ENCODE data around the gene CDKN3.
A peak's percentile ranks its signal among the peaks of the same experiment; 100 is the strongest.
"Not testable (repeated sequence)": the region's sequence is repeated elsewhere in the genome, so short reads cannot be mapped to it uniquely, and the experiment has no call there.

The CDKN3 gene

GRCh38 chr14:54425068-54425467, 28.3 kb downstream of the CDKN3 start:
- DNase-seq: no peak

DNA sequence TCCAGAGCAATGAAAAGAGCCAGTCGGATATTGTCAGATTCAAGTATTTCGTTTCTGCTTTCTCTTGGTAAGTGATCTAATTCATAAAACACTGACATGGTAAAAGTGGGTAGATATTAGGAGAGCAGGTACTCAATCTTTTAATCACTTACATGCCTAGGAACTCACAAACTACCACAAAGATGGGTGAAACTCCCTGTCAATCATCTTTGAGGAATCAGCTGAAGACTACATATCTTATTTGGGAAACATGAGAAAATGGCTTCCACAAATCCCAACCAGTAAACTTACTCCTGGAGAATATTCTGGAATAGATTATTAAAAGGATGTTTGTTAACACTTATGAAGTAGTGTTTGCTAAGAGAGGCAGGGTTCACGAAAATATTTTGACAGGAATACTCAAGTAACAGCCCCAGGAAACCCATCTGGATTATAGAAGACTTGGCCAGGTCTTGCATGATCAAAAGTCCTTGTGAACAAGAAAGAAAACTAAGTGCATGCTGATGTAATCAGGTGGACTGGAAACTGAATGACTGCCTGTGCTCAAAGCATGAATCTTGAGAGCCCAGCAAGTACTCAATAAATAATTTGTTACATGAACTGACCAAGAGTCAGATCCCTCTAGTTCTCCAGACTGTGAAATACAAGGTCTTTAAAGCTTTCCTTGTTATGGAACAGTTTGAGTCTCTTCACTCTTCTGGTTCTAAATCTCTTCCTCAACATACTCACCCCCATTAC, 28.9 kb downstream of the CDKN3 start:
- no peak for DNase-seq

DNA sequence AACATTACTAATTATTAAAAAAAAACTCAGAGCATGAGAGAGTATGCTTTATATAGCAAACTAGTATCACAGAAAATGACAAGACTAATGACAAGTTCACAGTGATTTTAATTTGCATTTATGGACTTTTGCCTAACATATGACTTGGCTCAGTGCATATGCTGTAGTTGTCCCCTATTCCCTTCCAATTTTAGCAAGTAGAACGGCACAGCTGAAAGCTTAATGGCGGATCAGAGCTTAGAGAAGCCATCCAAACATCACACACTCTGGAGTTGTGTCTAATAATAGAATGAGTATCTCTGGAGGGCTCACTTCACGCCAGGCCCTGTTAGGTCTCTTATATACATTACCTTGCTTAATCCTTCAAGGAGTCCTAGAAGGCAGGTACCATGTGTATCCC, 31.1 kb downstream of the CDKN3 start:
- no peak for DNase-seq

- DNase-seq: no peak
Observed at GRCh38 chr14:54428527-54428926, 31.7 kb downstream of the CDKN3 start.

DNA sequence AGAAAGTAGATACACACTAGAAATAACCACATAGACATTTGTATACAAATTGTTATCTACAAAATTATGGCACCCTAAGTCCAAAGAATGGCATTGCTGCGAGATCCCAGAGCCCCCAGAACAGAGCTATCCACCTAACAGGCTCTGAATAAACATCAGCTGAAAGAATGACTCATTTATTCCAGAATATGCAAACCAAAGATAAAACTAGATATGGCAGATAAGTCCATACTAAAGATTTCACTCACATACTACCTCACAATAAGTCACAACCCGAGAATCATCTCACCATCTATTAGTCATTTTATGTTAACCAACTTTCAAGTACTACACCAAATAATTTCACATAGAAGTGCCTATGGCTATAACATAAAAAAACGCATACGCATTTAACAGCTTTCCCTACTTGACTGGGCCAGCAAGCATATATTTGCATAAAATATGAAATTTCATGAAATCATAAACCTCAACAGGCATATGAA, 38.7 kb downstream of the CDKN3 start:
- DNase-seq: no peak

- DNase-seq: not testable (repeated sequence)
Observed at GRCh38 chr14:54437954-54438353, 41.1 kb downstream of the CDKN3 start.

GRCh38 chr14:54438703-54439102, 41.9 kb downstream of the CDKN3 start:
- DNase-seq: no peak

DNA sequence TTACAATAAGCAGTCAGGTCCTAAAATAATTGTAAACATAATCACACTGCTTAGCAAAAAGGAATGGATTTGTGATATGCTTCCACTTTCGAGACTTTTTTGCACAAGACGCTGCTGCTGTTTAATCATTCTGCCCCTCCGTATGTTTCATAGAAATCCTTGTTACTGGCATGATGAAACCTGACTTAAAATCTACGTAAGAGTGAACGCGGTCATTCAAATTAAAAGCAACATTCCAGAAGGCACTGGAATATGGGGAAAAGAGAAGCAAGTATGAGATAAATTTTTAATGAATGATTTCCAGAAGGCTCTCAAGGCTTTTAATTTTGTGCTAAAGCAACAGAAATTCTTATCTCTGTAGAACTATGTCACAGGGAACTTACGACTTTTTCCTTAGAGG, 43.2 kb downstream of the CDKN3 start:
- DNase-seq: no peak

GRCh38 chr14:54440476-54440872, 43.7 kb downstream of the CDKN3 start:
- DNase-seq: no peak

DNA sequence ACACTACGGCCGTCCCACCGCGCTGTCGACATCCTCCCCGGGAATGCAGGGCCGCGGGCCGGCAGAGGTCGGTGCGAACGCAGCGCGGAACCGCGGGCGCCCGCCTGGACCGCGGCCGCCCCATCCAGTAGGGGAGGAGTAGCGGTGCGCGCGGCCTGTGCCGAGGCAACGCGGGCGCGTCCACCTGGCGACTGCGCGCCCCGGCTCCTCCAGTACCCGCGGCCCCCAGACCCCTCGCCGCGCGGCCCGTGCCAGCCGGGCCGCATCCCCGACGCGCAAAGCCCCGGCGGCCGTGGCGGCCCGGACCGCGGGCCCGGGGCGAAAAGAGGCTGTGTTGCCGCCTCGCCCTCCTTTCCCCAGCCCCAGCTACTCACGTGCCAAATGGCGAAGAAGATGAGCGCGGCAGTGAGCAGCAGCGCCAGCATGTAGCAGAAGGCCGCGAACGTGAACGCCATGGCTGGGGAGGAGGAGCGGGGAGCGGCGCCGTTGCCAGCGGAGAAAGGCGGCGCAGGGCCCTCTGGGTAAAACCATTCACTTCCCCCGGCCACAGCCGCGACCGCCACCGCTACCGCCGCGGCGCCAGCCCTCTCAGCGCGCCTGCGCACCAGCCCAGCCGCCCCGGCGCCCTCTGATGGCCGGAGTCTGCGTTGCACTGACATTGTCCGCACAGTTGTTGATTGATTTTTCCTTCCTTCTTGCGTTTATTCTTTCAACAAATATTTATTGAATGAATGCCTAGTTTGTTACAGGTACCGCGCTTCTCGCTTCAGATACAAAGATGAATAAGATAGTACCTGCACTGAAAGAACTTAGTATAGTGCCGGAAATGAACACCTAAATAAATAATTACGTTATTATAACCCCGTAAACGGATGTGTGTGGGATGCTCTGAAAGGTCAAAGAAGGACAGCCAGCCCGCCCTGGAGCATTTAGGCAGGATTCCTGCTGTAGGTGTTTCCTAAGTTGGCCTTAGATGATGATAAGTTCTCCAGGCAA, 44.4 kb downstream of the CDKN3 start, which contains the start of gene CNIH1:
Gene CNIH1, minus strand, starts transcription at position 502 of the 996 bp plus-strand sequence. Its CDS starts 47 bp downstream, at position 455.
- DNase-seq: peak; percentile 67

DNA sequence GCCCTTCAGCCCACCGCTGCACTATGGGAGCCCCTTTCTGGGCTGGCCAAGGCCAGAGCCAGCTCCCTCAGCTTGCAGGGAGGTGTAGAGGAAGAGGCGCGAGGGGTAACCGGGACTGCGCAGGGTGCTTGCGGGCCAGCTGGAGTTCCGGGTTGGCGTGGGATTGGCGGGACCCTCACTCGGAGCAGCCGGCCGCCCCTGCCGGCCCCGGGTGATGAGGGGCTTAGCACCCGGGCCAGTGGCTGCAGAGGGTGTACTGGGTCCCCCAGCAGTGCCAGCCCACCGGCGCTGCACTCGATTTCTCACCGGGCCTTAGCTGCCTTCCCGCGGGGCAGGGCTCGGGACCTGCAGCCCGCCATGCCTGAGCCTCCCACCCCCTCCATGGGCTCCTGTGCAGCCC, 46.2 kb downstream of the CDKN3 start:
- DNase-seq: not testable (repeated sequence)

GRCh38 chr14:54443981-54444380, 47.2 kb downstream of the CDKN3 start:
- no peak for DNase-seq

- no peak for DNase-seq
Observed at GRCh38 chr14:54444681-54445080, 47.9 kb downstream of the CDKN3 start.

DNA sequence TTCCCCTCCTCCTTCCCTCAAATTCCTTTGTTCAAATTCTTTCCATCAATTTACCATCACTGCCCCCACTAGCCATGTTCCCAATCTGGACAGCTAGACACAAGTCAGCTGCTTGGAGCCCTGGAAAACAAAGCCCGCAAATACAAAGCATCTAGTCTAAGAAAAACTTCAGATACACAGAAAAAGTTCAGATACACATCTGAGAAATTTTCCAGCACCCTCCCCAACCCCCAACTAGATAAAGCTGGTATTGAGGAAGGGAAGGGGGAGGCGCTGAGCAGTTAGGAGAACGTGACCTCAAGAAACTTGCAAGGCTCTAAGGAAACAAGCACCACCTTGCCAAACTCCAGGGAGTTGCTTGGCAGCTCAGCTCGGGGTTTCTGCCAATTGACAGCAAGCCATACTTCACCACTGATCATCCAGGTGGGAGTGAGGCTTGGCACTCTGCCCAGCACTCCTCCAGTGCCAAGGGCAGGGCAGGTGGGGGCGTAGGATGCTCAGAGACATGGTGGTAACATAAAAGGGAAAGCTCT, 49.4 kb downstream of the CDKN3 start:
- peak; percentile 33 for DNase-seq

GRCh38 chr14:54447231-54447692, 50.5 kb downstream of the CDKN3 start:
- no peak for DNase-seq

DNA sequence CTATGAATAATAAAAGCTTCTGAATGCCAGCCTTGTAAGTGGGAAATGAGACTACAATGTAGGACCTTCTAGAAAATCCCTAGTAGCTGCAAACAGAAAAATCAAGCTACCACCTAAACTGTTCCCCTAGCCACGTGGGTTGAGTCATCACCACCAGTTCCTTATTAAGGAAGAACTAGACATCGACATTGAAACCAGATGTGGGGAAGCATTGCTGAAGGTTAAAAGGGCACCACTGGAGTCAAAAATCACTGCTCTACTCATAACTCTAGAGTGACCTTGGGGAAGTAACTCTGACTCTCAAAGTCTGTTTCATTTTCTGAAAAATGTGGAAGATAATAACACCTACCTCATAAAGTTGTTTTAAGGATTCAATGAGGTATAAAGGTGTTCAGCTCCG, 53.7 kb downstream of the CDKN3 start:
- no peak for DNase-seq

DNA sequence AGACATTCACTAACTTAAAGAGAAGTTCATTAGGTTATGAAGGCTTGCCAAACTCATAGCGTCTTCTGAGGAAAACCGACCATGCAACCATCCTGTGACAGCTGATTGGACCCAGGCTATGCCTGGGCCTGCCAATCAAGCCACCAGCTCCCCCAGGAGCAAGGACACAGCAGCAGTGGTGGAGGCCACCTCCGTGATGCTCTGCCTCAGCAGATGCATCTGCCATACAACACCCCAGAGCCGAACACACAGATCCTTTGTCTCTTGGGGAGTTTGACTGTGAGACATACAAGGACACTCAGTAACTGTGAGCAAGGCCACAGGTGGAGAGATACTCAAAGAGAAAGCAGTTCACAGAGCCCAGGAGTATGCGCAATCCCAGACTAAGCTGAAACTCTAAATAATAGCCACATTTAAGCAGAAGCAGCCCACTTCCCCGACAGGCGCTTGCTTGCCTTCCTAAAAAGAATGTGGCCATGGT, 54.4 kb downstream of the CDKN3 start:
- DNase-seq: no peak

- DNase-seq: no peak
Observed at GRCh38 chr14:54451961-54452360, 55.2 kb downstream of the CDKN3 start.

DNA sequence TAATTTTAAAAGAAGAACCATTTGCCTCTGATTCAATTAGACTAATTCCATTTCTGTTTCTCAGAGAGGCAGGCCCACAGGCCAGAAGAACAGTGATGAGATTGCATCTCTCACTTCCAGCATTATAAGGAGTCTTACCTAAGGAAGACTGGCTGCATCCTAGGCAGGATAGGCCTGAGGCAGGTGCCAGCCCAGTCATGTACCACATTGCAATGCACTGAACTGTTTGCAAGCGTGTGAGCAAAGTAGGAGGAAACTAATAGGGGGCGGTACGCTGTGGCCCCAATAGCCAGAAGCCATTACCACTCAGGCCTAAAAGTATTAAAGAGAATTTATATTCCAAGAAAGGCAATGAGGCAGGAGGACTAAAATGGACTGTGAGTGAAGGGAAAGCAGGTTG, 56.4 kb downstream of the CDKN3 start:
- no peak for DNase-seq

GRCh38 chr14:54453990-54454389, 57.2 kb downstream of the CDKN3 start:
- not testable (repeated sequence) for DNase-seq

DNA sequence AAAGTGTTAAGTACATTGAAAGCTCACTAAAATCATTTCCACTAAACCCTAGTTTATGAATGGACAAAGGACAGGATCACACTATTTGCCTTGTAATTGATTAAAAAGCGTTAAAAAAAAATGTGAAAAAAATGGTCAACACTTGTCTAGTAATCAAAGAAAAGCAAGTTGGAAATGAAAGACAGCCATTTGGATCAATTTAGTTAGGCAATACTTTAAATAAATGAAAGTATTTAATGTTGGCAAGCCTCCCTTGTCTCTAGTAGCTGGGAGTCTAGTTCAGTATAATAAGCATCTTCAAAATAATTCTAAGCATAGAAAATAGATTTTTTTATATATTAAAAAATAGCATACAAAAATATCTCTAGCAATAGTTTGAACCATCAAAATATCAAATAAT, 58.6 kb downstream of the CDKN3 start:
- no peak for DNase-seq

- not testable (repeated sequence) for DNase-seq
Observed at GRCh38 chr14:54456820-54457608, 60.2 kb downstream of the CDKN3 start.
